IgD-negative memory B cell (primary cell): ENCODE data around the gene GAK. TPM values are rescaled to one million over a fixed set of nuclear protein-coding genes. Genes with fewer than 3 reads are reported as not detected.
"Not testable (repeated sequence)": the region's sequence is repeated elsewhere in the genome, so short reads cannot be mapped to it uniquely, and the experiment has no call there.

Experiments used
- H3K27ac Mint-ChIP-seq, 3 donors: one replicate each; pipeline ENCODE4 v1.8.0; 2020 to 2022; ENCODE audit warnings: mild to moderate bottlenecking in 3 of 3, mixed read lengths in 3 of 3, moderate library complexity in 1 of 3
- H3K27me3 Mint-ChIP-seq: one replicate; pipeline ENCODE4 v1.8.0; 2021; ENCODE audit warnings: mixed read lengths
- H3K36me3 Mint-ChIP-seq: one replicate; pipeline ENCODE4 v1.8.0; 2020; ENCODE audit warnings: mild to moderate bottlenecking, mixed read lengths
- H3K4me1 Mint-ChIP-seq, 3 donors: one replicate each; pipeline ENCODE4 v1.8.0; 2020 to 2022; ENCODE audit warnings: mixed read lengths in 3 of 3, mild to moderate bottlenecking in 1 of 3
- H3K4me3 Mint-ChIP-seq, 4 donors: one replicate each; pipeline ENCODE4 v1.8.0; 2020 to 2022; ENCODE audit warnings: mild to moderate bottlenecking in 4 of 4, mixed read lengths in 4 of 4, moderate library complexity in 3 of 4
- H3K9me3 Mint-ChIP-seq, 3 donors: one replicate each; pipeline ENCODE4 v1.8.0; 2020 to 2021; ENCODE audit warnings: mixed read lengths in 3 of 3, mild to moderate bottlenecking in 1 of 3
- polyA plus RNA-seq: library from polyadenylated mRNA; unstranded; fragments of 300-500 nt; fragmentation: Illumina TruSeq; gene quantifications from one replicate; pipeline ENCODE4 v1.2.3, GENCODE V29; 2021

Gene GAK
- polyA plus RNA-seq, 1 donor from 2014 or later = 74.7 TPM

DNA sequence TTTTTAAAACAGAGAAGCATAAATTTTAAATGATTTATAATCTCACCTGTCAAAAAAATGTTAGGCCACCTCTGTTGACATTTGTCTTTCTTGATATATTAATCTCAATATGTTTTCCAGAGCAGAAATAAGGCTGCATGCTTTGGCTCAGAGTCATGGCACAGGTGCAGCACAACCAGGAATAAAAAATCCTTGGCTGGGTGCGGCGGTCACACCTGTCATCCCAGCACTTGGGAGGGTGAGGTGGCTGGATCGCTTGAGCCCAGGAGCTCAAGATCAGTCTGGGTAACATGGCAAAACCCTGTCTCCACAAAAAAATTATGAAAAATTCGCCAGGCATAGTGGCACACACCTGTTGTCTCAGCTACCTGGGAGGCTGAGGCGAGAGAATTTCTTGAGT, 124.3 kb downstream of the GAK start:
- no peak overlapping the region for H3K4me3 Mint-ChIP-seq
- peaks cover 4% of the 10 kb centered on the region for H3K36me3 Mint-ChIP-seq
- H3K9me3 Mint-ChIP-seq = peaks cover 2 to 4% (median 3%) of the 10 kb centered on the region in 3 donors
- H3K27ac Mint-ChIP-seq = no peak overlapping the region
- peaks cover 13% of the 10 kb centered on the region for H3K27me3 Mint-ChIP-seq
- H3K4me1 Mint-ChIP-seq = peaks cover 0 to 3% (median 0%) of the 10 kb centered on the region in 3 donors

GRCh38 chr4:806979-807378, 125.1 kb downstream of the GAK start:
- not testable (repeated sequence) for H3K4me3 Mint-ChIP-seq, H3K27ac Mint-ChIP-seq, H3K9me3 Mint-ChIP-seq, H3K27me3 Mint-ChIP-seq, H3K36me3 Mint-ChIP-seq, H3K4me1 Mint-ChIP-seq

- Mint-ChIP-seq H3K4me3 (no peak overlapping the region), H3K27ac (no peak overlapping the region), H3K27me3 (peaks cover 6% of the 10 kb centered on the region), H3K36me3 (peaks cover 4% of the 10 kb centered on the region), H3K4me1 (peaks cover 0 to 3% (median 0%) of the 10 kb centered on the region in 3 donors), H3K9me3 (peaks cover 5 to 13% (median 10%) of the 10 kb centered on the region in 3 donors)
Observed at GRCh38 chr4:804804-805203, 127.3 kb downstream of the GAK start.

DNA sequence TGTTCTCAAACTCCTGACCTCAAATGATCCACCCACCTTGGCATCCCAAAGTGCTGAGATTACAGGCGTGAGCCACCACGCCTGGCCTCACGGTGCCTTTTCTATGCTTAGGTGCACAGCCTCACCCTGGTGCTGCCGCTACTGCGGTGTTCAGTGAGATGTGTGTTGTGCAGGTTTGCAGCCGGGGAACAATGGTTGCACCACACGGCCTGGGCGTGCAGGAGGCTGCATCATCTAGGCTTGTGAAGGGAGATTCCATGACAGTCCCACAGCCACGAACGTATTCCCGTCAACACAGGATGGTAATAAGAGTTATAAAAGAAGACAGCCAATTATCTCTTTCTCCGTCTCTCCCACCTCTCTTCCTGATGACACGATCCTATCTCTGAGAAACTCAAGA, 128.2 kb downstream of the GAK start:
- H3K27ac Mint-ChIP-seq = no peak overlapping the region
- H3K9me3 Mint-ChIP-seq = peaks cover 5 to 13% (median 10%) of the 10 kb centered on the region in 3 donors
- H3K27me3 Mint-ChIP-seq = peaks cover 8% of the 10 kb centered on the region
- H3K4me3 Mint-ChIP-seq = no peak overlapping the region
- peaks cover 0 to 3% (median 2%) of the 10 kb centered on the region in 3 donors for H3K4me1 Mint-ChIP-seq
- H3K36me3 Mint-ChIP-seq = peaks cover 4% of the 10 kb centered on the region

DNA sequence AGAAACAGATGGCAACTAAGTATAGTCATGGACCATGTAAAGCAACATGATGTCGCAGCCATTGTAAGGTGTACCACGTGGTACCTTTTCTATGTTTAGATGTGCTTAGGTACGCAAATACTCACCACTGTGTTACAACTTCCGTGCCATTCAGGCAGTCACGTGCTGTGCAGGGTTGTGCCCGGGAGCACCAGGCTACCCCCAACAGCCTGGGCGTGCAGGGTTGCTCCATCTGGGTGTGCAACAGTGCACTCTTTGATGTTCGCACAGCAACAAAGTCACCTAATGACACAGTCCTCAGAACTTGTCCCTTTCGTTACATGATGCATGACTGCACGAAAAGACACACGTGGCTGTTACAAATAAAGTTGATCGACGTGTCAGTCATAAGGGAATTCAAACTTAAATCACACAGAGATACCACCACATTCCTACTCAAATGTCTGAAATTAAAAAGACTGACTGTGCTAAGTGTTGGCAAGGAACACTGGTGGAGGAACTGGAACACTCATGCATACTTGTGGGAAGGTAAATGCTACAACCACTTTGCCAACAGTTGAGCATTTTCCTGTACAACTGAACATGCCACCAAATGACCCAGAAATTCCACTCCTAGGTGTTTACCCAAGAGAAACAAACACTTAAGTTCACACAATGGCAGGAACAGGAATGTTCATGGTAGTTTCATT, 130.5 kb downstream of the GAK start:
- H3K27ac Mint-ChIP-seq = no peak overlapping the region
- H3K4me3 Mint-ChIP-seq = no peak overlapping the region
- no peaks in the 10 kb centered on the region for H3K36me3 Mint-ChIP-seq
- peaks cover 11% of the 10 kb centered on the region for H3K27me3 Mint-ChIP-seq
- peaks cover 0 to 4% (median 0%) of the 10 kb centered on the region in 3 donors for H3K4me1 Mint-ChIP-seq
- peaks cover 5 to 10% (median 6%) of the 10 kb centered on the region in 3 donors for H3K9me3 Mint-ChIP-seq

Other genes with a start within 250 kb of the GAK start
- 0.97 TPM for gene SLC49A3, start 243.2 kb downstream of the GAK start, polyA plus RNA-seq
- 6.1 TPM for gene PCGF3, start 226.5 kb downstream of the GAK start, polyA plus RNA-seq
- not detected for gene CPLX1, start 106.2 kb downstream of the GAK start, polyA plus RNA-seq
- gene TMEM175, start 144 bp upstream of the GAK start, polyA plus RNA-seq = 20.0 TPM
- gene DGKQ, start 41.3 kb upstream of the GAK start, polyA plus RNA-seq = 3.5 TPM
- 8.5 TPM for gene IDUA, start 54.7 kb upstream of the GAK start, polyA plus RNA-seq
- 0.70 TPM for gene SLC26A1, start 61.1 kb upstream of the GAK start, polyA plus RNA-seq
- gene FGFRL1, start 79.3 kb upstream of the GAK start, polyA plus RNA-seq = 0.93 TPM
- gene RNF212, start 181.2 kb upstream of the GAK start, polyA plus RNA-seq = 0.68 TPM
- gene SPON2, start 240.3 kb upstream of the GAK start, polyA plus RNA-seq = 8.6 TPM